Measurements from ENCODE around the gene HSD11B1L.

HSD11B1L gene

DNA sequence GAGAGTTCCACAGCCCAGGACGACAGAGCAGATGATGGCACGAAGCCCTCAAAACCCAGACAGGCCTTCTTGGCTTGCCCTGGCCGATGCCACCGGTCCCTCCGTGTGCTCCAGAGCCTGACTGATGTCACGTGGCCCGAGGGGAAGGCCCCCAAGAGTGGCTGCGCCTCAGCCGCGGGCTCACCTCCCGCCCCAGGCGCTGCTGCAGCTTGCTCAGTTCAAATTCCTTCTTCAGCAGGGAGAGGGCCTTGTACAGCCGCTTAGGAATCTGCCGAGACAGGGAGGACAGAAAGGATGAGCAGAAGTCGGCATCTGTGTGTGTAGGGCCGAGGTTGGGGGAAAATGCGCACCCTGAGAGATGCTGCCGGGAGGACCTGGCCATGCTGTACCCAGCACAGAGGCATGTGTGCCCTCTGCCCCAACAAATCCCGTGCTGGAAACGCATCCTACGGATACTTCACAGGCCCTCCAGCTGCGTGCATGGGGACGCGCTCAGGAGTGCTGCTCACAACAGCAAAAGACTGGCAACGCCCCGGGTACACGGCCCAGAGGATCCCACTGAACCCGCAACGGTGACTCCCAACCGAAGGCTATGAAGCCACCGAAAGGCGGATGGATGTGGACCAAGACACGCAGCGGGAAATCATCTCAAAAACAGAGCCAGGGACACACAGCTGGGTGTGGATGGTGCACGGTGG is 26.2 kb downstream of the HSD11B1L start:
- Histone ChIP-seq H3K9me3 (ENCODE audit: control insufficient read depth, low read length) (no peaks in the 10 kb centered on the region), H3K4me2 (ENCODE audit: low read length, poor library complexity, severe bottlenecking) (no peak overlapping the region), H3K4me1 (ENCODE audit: control insufficient read depth, insufficient read depth, low read depth, low read length) (no peaks in the 10 kb centered on the region), H2AK5ac (ENCODE audit: low read length, severe bottlenecking) (no peak overlapping the region), H3K4me3 (ENCODE audit: insufficient read depth in 1 of 2, low read depth in 1 of 2, low read length in 2 of 2) (no peak overlapping the region), H3K27me3 (ENCODE audit: control insufficient read depth in 1 of 2, insufficient read depth in 1 of 2, low read length in 2 of 2) (no peaks in the 10 kb centered on the region), H3K36me3 (ENCODE audit: control insufficient read depth in 1 of 2, insufficient read depth in 2 of 2, low read depth in 1 of 2, low read length in 2 of 2) (peaks cover 71 to 82% of the 10 kb centered on the region in 2 experiments), H3K9ac (ENCODE audit: low read length) (no peak overlapping the region), H2BK12ac (ENCODE audit: low read length in 2 of 2) (no peak overlapping the region), H2BK120ac (ENCODE audit: low read depth, low read length) (no peak overlapping the region), H2BK5ac (ENCODE audit: low read depth, low read length, poor library complexity, severe bottlenecking) (no peak overlapping the region), H3K14ac (ENCODE audit: low read length in 2 of 2) (no peak overlapping the region), H3K79me1 (replicated peaks; ENCODE audit: low read length, poor library complexity, severe bottlenecking) (peaks cover 35% of the 10 kb centered on the region), H3K4ac (ENCODE audit: low read depth in 1 of 2, low read length in 2 of 2) (no peak overlapping the region), H2AFZ (ENCODE audit: low read depth, low read length) (no peak overlapping the region), H3K23ac (ENCODE audit: low read length in 2 of 2) (no peak overlapping the region), H2BK15ac (ENCODE audit: low read depth, poor library complexity, severe bottlenecking) (no peak overlapping the region), H3K27ac (ENCODE audit: low read length, poor library complexity, severe bottlenecking) (no peak overlapping the region), H3K18ac (ENCODE audit: low read depth in 1 of 2, low read length in 2 of 2) (no peak overlapping the region), H4K8ac (ENCODE audit: low read length) (no peak overlapping the region), H4K91ac (ENCODE audit: low read length) (no peak overlapping the region)
- no peak for DNase-seq
- 98% methylated on average over 35 of the region's 35 CpGs for WGBS

DNA sequence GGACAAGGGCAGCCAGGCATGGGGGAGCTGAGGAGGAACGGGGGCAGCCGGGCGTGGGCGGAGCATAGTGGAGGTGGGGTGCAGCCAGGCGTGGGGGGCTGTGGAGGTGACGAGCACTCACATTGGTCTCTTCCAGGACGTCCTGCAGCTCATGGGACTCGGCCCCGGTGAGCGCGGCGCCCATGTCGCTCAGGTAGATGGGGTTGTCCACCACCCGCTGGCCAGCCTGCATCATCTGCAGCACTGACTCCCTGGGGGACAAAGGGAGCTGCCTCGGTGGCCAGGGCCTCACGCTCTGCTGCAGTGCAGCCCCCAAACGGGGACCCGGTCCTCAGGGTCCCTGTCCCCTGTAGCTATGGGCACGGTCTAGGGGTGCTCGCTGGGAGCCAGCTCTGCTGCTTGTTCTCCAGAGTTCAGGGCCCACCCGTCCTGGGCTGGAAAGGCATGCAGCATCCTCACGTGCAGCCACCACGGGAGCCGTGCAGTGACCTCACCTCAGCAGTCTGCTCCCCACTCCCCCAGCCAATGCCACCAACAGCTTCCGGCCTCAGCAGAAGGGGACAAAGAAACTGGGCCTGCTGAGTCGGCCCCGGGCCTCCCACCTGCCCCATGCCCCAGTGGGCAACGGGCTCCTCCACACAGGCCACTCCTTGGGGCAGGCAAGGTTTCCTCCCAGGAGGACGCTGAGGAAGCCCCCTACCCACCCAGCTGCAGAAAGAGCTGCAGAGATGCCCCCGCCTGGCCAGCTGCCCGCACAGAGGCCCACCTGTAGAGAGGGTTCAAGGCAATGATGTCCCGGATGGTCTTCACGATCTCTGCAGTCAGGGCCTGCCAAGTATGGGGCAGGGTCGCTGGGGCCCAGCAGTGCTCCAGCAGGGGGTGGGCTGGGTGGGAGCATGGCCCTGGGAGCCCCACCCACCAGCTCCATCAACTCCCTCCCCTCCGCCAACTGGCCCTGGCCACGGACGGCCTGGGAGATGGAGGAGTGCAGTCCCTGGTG is 27.0 kb downstream of the HSD11B1L start:
- no peak overlapping the region for H2AK5ac ChIP-seq (ENCODE audit: low read length, severe bottlenecking)
- no peak overlapping the region for H3K18ac ChIP-seq (ENCODE audit: low read depth in 1 of 2, low read length in 2 of 2)
- H3K27me3 ChIP-seq (ENCODE audit: control insufficient read depth in 1 of 2, insufficient read depth in 1 of 2, low read length in 2 of 2): no peaks in the 10 kb centered on the region
- H2BK120ac ChIP-seq (ENCODE audit: low read depth, low read length): no peak overlapping the region
- 97% methylated on average over 33 of the region's 37 CpGs for WGBS
- H4K8ac ChIP-seq (ENCODE audit: low read length): no peak overlapping the region
- H3K4me1 ChIP-seq (ENCODE audit: control insufficient read depth, insufficient read depth, low read depth, low read length): no peaks in the 10 kb centered on the region
- no peak overlapping the region for H2BK15ac ChIP-seq (ENCODE audit: low read depth, poor library complexity, severe bottlenecking)
- H3K79me1 ChIP-seq (replicated peaks; ENCODE audit: low read length, poor library complexity, severe bottlenecking): peaks cover 41% of the 10 kb centered on the region
- no peak overlapping the region for H3K14ac ChIP-seq (ENCODE audit: low read length in 2 of 2)
- no peak overlapping the region for H4K91ac ChIP-seq (ENCODE audit: low read length)
- H3K4me2 ChIP-seq (ENCODE audit: low read length, poor library complexity, severe bottlenecking): no peak overlapping the region
- no peak overlapping the region for H2BK12ac ChIP-seq (ENCODE audit: low read length in 2 of 2)
- DNase-seq: no peak
- H3K4me3 ChIP-seq (ENCODE audit: insufficient read depth in 1 of 2, low read depth in 1 of 2, low read length in 2 of 2): no peak overlapping the region
- H3K23ac ChIP-seq (ENCODE audit: low read length in 2 of 2): no peak overlapping the region
- peaks cover 80 to 90% of the 10 kb centered on the region in 2 experiments for H3K36me3 ChIP-seq (ENCODE audit: control insufficient read depth in 1 of 2, insufficient read depth in 2 of 2, low read depth in 1 of 2, low read length in 2 of 2)
- no peaks in the 10 kb centered on the region for H3K9me3 ChIP-seq (ENCODE audit: control insufficient read depth, low read length)
- no peak overlapping the region for H2AFZ ChIP-seq (ENCODE audit: low read depth, low read length)
- no peak overlapping the region for H3K9ac ChIP-seq (ENCODE audit: low read length)
- H2BK5ac ChIP-seq (ENCODE audit: low read depth, low read length, poor library complexity, severe bottlenecking): no peak overlapping the region
- no peak overlapping the region for H3K4ac ChIP-seq (ENCODE audit: low read depth in 1 of 2, low read length in 2 of 2)
- no peak overlapping the region for H3K27ac ChIP-seq (ENCODE audit: low read length, poor library complexity, severe bottlenecking)

DNA sequence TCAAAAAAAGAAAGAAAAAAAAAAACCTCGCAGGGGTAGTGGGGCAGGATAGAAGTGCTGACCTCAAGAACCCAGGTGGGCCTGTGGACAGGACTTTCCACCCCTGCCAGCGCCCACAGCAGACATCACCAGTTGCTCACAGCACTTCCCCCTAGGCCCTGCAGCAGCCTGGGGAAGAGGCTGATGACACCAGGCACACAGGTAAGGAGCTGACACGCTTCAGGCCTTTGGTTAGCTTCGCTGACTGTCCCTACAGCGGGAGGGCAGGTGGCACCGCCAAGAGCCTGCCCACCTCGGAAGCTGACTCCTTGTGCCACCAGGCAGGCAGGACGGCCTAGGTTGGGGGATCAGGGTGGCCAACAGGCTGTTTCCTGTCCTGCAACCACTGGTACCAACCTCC is 30.2 kb downstream of the HSD11B1L start:
- DNase-seq: no peak
- no peak overlapping the region for H2BK12ac ChIP-seq (ENCODE audit: low read length in 2 of 2)
- no peak overlapping the region for H4K91ac ChIP-seq (ENCODE audit: low read length)
- no peak overlapping the region for H2AK5ac ChIP-seq (ENCODE audit: low read length, severe bottlenecking)
- no peak overlapping the region for H3K14ac ChIP-seq (ENCODE audit: low read length in 2 of 2)
- no peak overlapping the region for H3K4me2 ChIP-seq (ENCODE audit: low read length, poor library complexity, severe bottlenecking)
- H3K36me3 ChIP-seq (ENCODE audit: control insufficient read depth in 1 of 2, insufficient read depth in 2 of 2, low read depth in 1 of 2, low read length in 2 of 2): peaks cover 63 to 73% of the 10 kb centered on the region in 2 experiments
- H3K27me3 ChIP-seq (ENCODE audit: control insufficient read depth in 1 of 2, insufficient read depth in 1 of 2, low read length in 2 of 2): no peaks in the 10 kb centered on the region
- no peak overlapping the region for H3K4ac ChIP-seq (ENCODE audit: low read depth in 1 of 2, low read length in 2 of 2)
- H3K4me1 ChIP-seq (ENCODE audit: control insufficient read depth, insufficient read depth, low read depth, low read length): no peaks in the 10 kb centered on the region
- H3K9me3 ChIP-seq (ENCODE audit: control insufficient read depth, low read length): no peaks in the 10 kb centered on the region
- H3K4me3 ChIP-seq (ENCODE audit: insufficient read depth in 1 of 2, low read depth in 1 of 2, low read length in 2 of 2): no peak overlapping the region
- H3K18ac ChIP-seq (ENCODE audit: low read depth in 1 of 2, low read length in 2 of 2): no peak overlapping the region
- H2BK5ac ChIP-seq (ENCODE audit: low read depth, low read length, poor library complexity, severe bottlenecking): no peak overlapping the region
- H2BK120ac ChIP-seq (ENCODE audit: low read depth, low read length): no peak overlapping the region
- no peak overlapping the region for H3K9ac ChIP-seq (ENCODE audit: low read length)
- H3K79me1 ChIP-seq (replicated peaks; ENCODE audit: low read length, poor library complexity, severe bottlenecking): peaks cover 40% of the 10 kb centered on the region
- no peak overlapping the region for H4K8ac ChIP-seq (ENCODE audit: low read length)
- H2AFZ ChIP-seq (ENCODE audit: low read depth, low read length): no peak overlapping the region
- no peak overlapping the region for H2BK15ac ChIP-seq (ENCODE audit: low read depth, poor library complexity, severe bottlenecking)
- H3K27ac ChIP-seq (ENCODE audit: low read length, poor library complexity, severe bottlenecking): no peak overlapping the region
- no peak overlapping the region for H3K23ac ChIP-seq (ENCODE audit: low read length in 2 of 2)
- 93% methylated on average over 8 of the region's 8 CpGs for WGBS

DNA sequence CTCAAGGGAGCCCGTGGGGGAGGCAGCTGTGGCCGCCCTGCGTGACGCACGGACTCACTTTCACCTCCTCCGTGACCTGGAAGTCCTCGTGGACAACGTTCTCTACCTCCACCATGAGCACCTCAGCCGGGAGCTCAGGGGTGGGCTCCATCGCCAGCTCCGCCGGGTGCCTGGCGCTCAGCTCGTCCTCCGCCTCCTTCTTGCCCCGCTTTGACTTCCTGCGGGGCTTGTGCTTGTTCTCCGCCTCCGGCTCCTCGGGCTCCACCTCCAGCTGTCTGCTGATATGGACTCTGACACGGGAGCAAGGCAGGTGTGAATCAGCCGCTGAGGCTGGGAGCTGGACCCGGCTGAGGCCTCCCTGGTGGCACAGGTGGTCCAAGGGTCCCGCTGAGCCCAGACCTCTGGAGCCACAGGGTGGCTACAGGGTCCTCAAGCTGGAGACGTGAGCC is 30.9 kb downstream of the HSD11B1L start:
- no peaks in the 10 kb centered on the region for H3K27me3 ChIP-seq (ENCODE audit: control insufficient read depth in 1 of 2, insufficient read depth in 1 of 2, low read length in 2 of 2)
- no peak overlapping the region for H2AFZ ChIP-seq (ENCODE audit: low read depth, low read length)
- no peaks in the 10 kb centered on the region for H3K9me3 ChIP-seq (ENCODE audit: control insufficient read depth, low read length)
- H3K23ac ChIP-seq (ENCODE audit: low read length in 2 of 2): no peak overlapping the region
- 92% methylated on average over 25 of the region's 25 CpGs for WGBS
- no peak overlapping the region for H2BK15ac ChIP-seq (ENCODE audit: low read depth, poor library complexity, severe bottlenecking)
- H3K79me1 ChIP-seq (replicated peaks; ENCODE audit: low read length, poor library complexity, severe bottlenecking): peaks cover 40% of the 10 kb centered on the region
- no peak overlapping the region for H3K4ac ChIP-seq (ENCODE audit: low read depth in 1 of 2, low read length in 2 of 2)
- H3K9ac ChIP-seq (ENCODE audit: low read length): no peak overlapping the region
- H3K18ac ChIP-seq (ENCODE audit: low read depth in 1 of 2, low read length in 2 of 2): no peak overlapping the region
- H4K8ac ChIP-seq (ENCODE audit: low read length): no peak overlapping the region
- H3K14ac ChIP-seq (ENCODE audit: low read length in 2 of 2): no peak overlapping the region
- H2AK5ac ChIP-seq (ENCODE audit: low read length, severe bottlenecking): no peak overlapping the region
- no peak overlapping the region for H3K27ac ChIP-seq (ENCODE audit: low read length, poor library complexity, severe bottlenecking)
- no peaks in the 10 kb centered on the region for H3K4me1 ChIP-seq (ENCODE audit: control insufficient read depth, insufficient read depth, low read depth, low read length)
- no peak overlapping the region for H3K4me2 ChIP-seq (ENCODE audit: low read length, poor library complexity, severe bottlenecking)
- no peak overlapping the region for H2BK120ac ChIP-seq (ENCODE audit: low read depth, low read length)
- H3K36me3 ChIP-seq (ENCODE audit: control insufficient read depth in 1 of 2, insufficient read depth in 2 of 2, low read depth in 1 of 2, low read length in 2 of 2): peaks cover 57 to 66% of the 10 kb centered on the region in 2 experiments
- H2BK5ac ChIP-seq (ENCODE audit: low read depth, low read length, poor library complexity, severe bottlenecking): no peak overlapping the region
- no peak for DNase-seq
- H2BK12ac ChIP-seq (ENCODE audit: low read length in 2 of 2): no peak overlapping the region
- H3K4me3 ChIP-seq (ENCODE audit: insufficient read depth in 1 of 2, low read depth in 1 of 2, low read length in 2 of 2): no peak overlapping the region
- no peak overlapping the region for H4K91ac ChIP-seq (ENCODE audit: low read length)
